GM21576 (cell line): ENCODE data around the gene TRAP1.
"Not testable (repeated sequence)": the region's sequence is repeated elsewhere in the genome, so short reads cannot be mapped to it uniquely, and the experiment has no call there.

ENCODE experiments used
- ATAC-seq: cut with Tn5 transposase; IDR thresholded peaks from one replicate; pipeline ENCODE4 v1.9.1; 2021; ENCODE audit warnings: mild to moderate bottlenecking, moderate library complexity; ENCODE audit not compliant: unreplicated experiment

TRAP1 gene

GRCh38 chr16:3714378-3714777 lies 2.9 kb downstream of the TRAP1 start:
- ATAC-seq: not testable (repeated sequence)

GRCh38 chr16:3713587-3714242 lies 3.6 kb downstream of the TRAP1 start:
- ATAC-seq: no peak

- no peak for ATAC-seq
These were observed 4.4 kb downstream of the TRAP1 start for GRCh38 chr16:3712861-3713372.

GRCh38 chr16:3706253-3707012 lies 10.9 kb downstream of the TRAP1 start:
- ATAC-seq: no peak

GRCh38 chr16:3702082-3702481 lies 15.2 kb downstream of the TRAP1 start:
- ATAC-seq: no peak

GRCh38 chr16:3701531-3701930 lies 15.8 kb downstream of the TRAP1 start:
- no peak for ATAC-seq

- ATAC-seq: no peak
These were observed 18.4 kb downstream of the TRAP1 start for GRCh38 chr16:3698941-3699340.

GRCh38 chr16:3696425-3697218 lies 20.7 kb downstream of the TRAP1 start:
- ATAC-seq: no peak

- no peak for ATAC-seq
These were observed 21.5 kb downstream of the TRAP1 start for GRCh38 chr16:3695610-3696369.

GRCh38 chr16:3694051-3694450 lies 23.3 kb downstream of the TRAP1 start:
- no peak for ATAC-seq

- no peak for ATAC-seq
These were observed 25.6 kb downstream of the TRAP1 start for GRCh38 chr16:3691761-3692160.

- ATAC-seq: no peak
These were observed 26.2 kb downstream of the TRAP1 start for GRCh38 chr16:3690980-3691720.

- ATAC-seq: no peak
These were observed 26.8 kb downstream of the TRAP1 start for GRCh38 chr16:3690470-3690928.

- ATAC-seq: no peak
These were observed 27.6 kb downstream of the TRAP1 start for GRCh38 chr16:3689731-3690130.

GRCh38 chr16:3687792-3688191 lies 29.5 kb downstream of the TRAP1 start:
- no peak for ATAC-seq

GRCh38 chr16:3687021-3687420 lies 30.3 kb downstream of the TRAP1 start:
- no peak for ATAC-seq

- no peak for ATAC-seq
These were observed 36.1 kb downstream of the TRAP1 start for GRCh38 chr16:3681206-3681605.

- no peak for ATAC-seq
These were observed 39.3 kb downstream of the TRAP1 start for GRCh38 chr16:3677994-3678393.

- ATAC-seq: no peak
These were observed 41.7 kb downstream of the TRAP1 start for GRCh38 chr16:3675601-3676130.
